H7 (cell line): Measurements from ENCODE around the gene ANO2. TPM values are rescaled to one million over a fixed set of nuclear protein-coding genes. Genes with fewer than 3 reads are reported as not detected.
"Not testable (repeated sequence)": the region's sequence is repeated elsewhere in the genome, so short reads cannot be mapped to it uniquely, and the experiment has no call there.

Source experiments
- DNase-seq: peaks from one replicate; pipeline ENCODE4 v3.0.0; 2012
- H3K27me3 ChIP-seq: 2 replicates; pipeline ENCODE4 v1.6.0; 2011; ENCODE audit warnings: mild to moderate bottlenecking, low read length; ENCODE audit not compliant: control insufficient read depth, insufficient read depth
- H3K36me3 ChIP-seq: replicated peaks from 2 replicates; pipeline ENCODE4 v1.5.1; 2011; ENCODE audit warnings: low read length; ENCODE audit not compliant: control insufficient read depth, insufficient read depth
- H3K4me3 ChIP-seq: 2 replicates; pipeline ENCODE4 v1.5.1; 2011; ENCODE audit warnings: low read depth, mild to moderate bottlenecking, control low read depth, low read length, moderate library complexity; ENCODE audit not compliant: insufficient read depth
- total RNA-seq: library from RNA; depleted of rRNA; stranded (reverse); fragments of >200 nt; shearing (Covaris generic); gene quantifications from 2 replicates; pipeline ENCODE4 v1.2.3, GENCODE V29; 2014

Gene ANO2
- total RNA-seq, 1 experiment from 2014 or later: 0.76 TPM

DNA sequence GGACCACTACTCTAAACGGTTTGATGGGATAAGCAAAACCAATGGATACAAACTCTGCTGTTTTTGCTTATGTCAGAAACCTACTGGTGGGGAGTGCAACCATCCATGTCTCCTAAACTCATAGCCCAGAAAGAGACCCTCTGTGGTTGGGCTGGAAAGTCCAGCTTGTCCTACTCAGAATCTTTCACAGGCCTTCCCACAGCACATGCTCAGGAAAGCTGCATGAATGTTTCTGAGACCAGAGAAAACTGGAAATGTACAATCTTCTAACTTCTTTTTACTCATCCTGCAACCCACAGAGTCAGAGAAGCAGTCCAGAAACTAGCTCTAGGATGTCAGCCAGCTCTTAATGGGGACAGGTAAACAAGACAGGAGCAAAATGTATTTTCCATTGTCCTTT lies 73.3 kb downstream of the ANO2 start:
- no peak for DNase-seq
- no peak overlapping the region for H3K4me3 ChIP-seq
- no peaks in the 10 kb centered on the region for H3K36me3 ChIP-seq
- no peaks in the 10 kb centered on the region for H3K27me3 ChIP-seq

DNA sequence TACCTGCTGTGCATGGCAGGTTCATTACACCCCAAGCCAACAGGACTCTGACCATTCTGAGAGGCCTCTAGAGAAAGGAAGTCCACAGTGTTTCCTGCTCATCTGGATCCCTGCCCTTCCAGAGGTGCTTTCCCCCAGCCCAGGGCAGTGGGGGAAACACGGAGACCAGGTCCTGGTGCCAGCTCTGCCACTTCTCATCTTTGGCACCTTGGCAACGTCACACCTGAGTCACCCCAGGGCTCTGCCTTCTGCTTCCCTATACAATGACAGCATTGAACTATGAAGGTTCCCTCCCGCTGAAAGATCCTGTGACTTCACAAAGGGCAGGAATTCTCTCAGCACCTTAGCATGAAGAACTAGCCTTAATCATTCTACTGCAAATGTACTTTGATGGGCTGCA lies 74.9 kb downstream of the ANO2 start:
- H3K4me3 ChIP-seq: no peak overlapping the region
- DNase-seq: no peak
- no peaks in the 10 kb centered on the region; the same call in 1 of the 2 replicates for H3K27me3 ChIP-seq
- no peaks in the 10 kb centered on the region for H3K36me3 ChIP-seq

DNA sequence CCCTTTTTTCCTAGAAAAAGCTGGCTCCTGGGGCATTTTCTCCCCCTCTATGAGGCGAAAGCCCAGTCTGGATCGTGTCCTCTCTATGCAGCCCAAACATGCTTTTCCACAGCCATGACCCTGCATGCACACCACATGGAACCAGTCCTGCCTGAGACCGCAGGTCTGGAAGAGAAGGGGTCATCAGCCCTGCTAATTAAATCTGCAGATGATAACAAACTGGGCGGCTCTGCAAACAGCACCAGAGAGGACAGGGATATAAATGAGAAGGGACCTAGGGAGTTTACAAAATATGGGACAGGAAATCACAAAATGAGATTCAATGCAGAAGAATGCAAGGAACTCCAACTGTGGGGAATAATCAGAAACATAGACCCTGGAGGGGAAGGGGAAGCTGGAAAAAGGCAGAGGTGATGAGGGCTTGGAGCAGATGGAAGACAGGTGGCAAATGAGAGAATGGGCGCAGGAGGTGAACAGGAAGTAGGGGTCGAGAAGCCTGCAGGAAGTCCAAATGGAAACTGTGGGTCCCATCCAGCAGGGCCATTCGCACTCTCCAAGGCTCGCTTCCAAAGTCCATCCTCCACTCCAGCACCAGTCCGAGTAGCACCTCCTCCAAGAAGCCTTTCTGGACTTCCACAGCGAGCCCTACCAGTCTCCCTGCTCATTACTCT lies 76.3 kb downstream of the ANO2 start:
- no peaks in the 10 kb centered on the region for H3K36me3 ChIP-seq
- no peaks in the 10 kb centered on the region; the same call in 1 of the 2 replicates for H3K27me3 ChIP-seq
- DNase-seq: no peak
- H3K4me3 ChIP-seq: no peak overlapping the region

DNA sequence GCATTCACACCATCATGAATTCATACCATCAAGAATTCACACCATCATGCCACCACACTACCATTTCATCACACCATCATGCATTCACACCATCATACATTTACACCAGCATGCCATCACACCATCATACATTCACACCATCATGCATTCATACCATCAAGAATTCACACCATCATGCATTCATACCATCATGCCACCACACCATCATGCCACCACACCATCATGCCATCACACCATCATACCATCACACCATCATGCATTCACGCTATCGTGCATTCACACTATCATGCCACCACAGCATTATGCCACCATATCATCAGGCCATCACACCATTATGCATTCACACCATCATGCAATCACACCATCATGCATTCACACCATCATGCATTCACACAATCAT lies 79.7 kb downstream of the ANO2 start:
- no peak for DNase-seq
- no peaks in the 10 kb centered on the region; the same call in 1 of the 2 replicates for H3K27me3 ChIP-seq
- H3K36me3 ChIP-seq: no peaks in the 10 kb centered on the region
- H3K4me3 ChIP-seq: no peak overlapping the region

DNA sequence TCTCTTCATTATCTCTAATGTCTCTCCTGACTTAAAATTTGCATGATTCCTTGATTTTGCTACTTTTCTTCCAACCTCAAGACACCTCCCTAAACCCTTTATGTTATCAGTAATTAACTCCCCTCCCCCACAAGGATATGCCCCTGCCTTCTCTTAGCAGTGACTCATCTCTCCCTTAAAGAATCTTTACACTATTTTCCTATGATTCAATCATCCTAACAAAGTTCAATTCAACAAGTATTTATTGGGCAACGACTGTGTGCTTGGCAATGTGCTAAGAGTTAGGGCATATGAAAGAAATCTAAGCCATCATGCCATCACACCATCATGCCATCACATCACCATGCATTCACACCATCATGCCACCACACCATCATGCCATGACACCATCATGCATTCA lies 80.1 kb downstream of the ANO2 start:
- H3K36me3 ChIP-seq: no peaks in the 10 kb centered on the region
- H3K27me3 ChIP-seq: no peaks in the 10 kb centered on the region; the same call in 1 of the 2 replicates
- H3K4me3 ChIP-seq: no peak overlapping the region
- no peak for DNase-seq

DNA sequence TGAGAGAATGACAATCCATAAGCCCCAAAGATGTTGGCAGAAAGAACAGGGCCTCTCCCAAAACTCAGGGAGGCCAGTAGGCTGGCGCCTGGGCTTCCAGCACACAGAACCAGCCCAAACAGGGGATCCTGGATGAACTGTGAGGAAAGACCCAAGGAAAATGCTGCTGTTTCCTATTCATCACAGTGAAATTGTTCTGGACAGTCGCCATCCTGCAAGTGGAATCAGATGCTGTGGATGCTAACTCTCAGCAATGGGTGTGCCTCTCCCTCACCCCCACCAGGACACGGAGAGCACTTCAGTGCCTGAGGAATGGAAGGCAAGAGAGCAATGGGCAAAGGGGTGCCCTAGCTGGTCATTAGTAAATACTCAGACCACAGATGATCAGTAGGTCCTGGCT lies 80.8 kb downstream of the ANO2 start:
- Histone ChIP-seq H3K4me3 (no peak overlapping the region), H3K36me3 (no peaks in the 10 kb centered on the region), H3K27me3 (no peaks in the 10 kb centered on the region; the same call in 1 of the 2 replicates)
- DNase-seq: no peak

DNA sequence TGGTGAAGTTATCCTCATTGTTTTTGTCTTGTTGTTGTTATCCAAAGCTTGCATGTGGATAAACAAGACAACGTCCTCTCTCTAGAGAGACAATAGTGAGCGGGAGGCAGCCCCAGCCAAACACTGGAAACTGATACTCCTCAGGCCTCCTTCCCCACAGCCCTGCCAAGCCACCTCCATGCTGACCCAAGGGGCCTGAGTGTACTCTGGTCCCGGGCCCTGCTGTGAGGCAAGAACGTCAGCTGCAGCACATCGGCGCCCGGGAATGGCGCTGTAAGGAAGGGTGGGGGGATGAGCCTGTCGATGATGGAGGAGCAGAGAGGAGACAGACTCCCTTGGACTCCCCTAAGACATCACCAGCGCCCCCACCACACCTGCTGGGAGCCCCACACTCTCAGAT lies 83.6 kb downstream of the ANO2 start:
- no peak for DNase-seq
- Histone ChIP-seq H3K36me3 (no peaks in the 10 kb centered on the region), H3K27me3 (peaks cover under 1% of the 10 kb centered on the region), H3K4me3 (no peak overlapping the region)

DNA sequence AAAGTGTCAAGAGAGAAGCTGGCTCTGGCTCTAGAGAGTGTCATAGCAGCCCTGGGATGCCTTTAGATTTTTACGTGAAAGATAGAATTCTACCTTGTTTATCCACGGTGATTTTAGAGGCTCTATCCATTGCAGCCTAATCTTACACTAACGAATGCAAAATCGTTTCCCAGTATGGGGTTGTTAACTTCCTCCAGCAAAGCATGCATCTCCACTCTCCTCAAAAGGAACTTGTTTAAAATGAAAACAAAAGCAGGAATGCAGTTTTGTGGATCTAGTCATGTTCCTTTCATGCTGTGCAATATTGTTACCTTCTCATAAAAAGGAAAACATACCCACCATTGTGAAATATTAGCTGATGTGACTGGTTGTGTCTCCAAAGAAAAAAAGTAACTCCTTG lies 88.4 kb downstream of the ANO2 start:
- H3K36me3 ChIP-seq: no peaks in the 10 kb centered on the region
- peaks cover 5% of the 10 kb centered on the region for H3K27me3 ChIP-seq
- peak; percentile 48 for DNase-seq
- H3K4me3 ChIP-seq: no peak overlapping the region

DNA sequence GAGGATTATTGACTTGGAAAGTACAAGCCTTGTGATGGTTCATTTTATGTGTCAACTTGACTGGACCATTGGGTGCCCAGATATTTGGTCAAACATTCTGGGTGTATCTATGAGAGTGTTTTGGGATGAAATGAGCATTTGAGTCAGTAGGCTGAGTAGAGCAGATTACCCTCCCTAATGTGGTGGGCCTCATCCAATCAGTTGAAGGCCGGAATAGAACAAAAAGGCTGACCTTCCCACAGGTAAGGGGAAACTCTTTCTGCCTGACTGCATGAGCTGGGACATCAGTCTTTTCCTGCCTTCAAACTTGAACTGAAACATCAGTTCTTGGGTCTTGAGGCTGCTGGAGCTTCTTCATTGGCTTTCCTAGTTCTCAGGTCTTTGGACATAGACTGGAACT lies 98.1 kb downstream of the ANO2 start:
- DNase-seq: no peak

DNA sequence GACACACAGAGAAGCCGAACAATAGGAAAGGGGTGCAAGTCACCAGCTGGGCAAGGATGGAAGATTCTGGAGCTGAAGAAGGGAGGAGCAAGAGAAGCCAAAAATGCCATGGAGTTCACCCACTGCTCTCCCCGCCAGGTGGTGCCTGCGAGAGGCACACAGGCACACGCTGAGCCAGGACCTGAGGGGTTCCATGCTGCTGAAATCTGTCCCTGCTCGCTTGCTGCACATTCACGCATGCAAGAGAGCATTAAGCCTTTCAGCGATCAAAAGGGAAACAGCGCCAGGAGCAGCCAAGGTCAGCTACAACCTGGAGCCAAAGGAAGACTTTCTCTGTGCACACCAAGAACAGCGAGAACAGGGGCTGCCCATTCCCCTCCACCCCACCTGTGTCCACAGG lies 104.1 kb downstream of the ANO2 start:
- Histone ChIP-seq H3K4me3 (no peak overlapping the region), H3K36me3 (no peaks in the 10 kb centered on the region), H3K27me3 (no peaks in the 10 kb centered on the region)
- peak; percentile 46 for DNase-seq

More for the DNA sequence above, 98.1 kb downstream of the ANO2 start:
- no peaks in the 10 kb centered on the region for H3K36me3 ChIP-seq
- H3K27me3 ChIP-seq: no peaks in the 10 kb centered on the region
- H3K4me3 ChIP-seq: no peak overlapping the region

DNA sequence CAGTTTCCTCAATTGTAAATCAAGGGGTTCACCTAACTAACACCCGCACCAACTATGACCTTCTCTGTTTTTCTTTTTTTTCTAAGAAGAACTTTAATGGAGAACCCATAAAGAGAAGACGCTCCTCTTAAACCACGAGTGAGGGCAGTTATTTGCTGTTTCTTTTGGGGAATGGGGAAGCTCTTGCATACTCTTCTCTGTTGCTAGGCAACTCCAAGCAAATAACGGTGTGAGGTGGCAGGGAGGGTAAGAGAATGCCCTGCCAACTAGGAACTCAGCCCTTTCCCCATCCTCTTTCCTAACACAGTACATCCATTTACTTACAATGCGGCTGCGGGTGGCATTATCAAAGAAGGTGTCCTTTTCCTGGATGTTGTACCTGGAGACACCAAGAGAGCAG lies 114.9 kb downstream of the ANO2 start:
- H3K4me3 ChIP-seq: no peak overlapping the region
- DNase-seq: peak; percentile 65
- H3K36me3 ChIP-seq: no peaks in the 10 kb centered on the region
- no peaks in the 10 kb centered on the region for H3K27me3 ChIP-seq

DNA sequence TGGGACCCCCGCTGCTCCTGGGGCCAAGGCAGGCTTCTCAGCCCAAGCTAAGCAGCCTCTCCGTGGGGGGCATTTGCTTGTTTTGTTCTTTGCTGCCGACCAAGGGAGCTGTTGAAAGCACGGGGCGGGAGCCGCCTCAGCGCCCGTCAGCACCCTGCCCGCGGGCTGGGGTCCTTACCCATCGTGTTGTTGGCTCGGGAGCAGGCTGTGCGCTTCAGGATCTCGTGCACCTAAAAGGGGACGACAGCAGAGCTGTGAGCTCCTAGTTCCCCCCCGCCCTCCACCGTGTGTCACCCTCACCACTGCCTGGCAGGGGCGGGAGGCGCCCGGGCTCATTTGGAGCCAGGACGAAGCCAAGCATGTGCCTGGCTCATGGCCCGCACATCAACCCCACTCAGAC lies 117.5 kb downstream of the ANO2 start:
- Histone ChIP-seq H3K27me3 (no peaks in the 10 kb centered on the region), H3K4me3 (no peak overlapping the region), H3K36me3 (no peaks in the 10 kb centered on the region)
- DNase-seq: peak; percentile 73

DNA sequence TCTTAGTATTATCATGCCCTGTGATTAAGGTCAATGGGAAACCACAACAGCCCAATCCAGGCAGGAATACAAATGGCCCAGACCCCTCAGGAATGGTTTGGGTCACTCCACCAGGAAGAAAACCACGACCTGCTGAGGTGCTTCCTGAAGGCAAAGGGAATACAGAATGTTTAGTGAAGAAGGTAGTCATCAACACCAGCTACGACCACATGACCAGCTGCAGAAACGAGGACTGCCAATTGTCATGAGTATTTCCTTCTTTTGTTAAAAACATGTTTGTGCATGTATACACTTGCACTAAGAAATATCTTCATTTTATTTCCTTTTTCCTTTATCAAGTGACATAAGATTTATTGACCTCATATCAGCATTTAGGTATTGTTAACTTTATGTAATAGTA lies 119.3 kb downstream of the ANO2 start:
- not testable (repeated sequence) for H3K36me3 ChIP-seq, H3K4me3 ChIP-seq, DNase-seq, H3K27me3 ChIP-seq

DNA sequence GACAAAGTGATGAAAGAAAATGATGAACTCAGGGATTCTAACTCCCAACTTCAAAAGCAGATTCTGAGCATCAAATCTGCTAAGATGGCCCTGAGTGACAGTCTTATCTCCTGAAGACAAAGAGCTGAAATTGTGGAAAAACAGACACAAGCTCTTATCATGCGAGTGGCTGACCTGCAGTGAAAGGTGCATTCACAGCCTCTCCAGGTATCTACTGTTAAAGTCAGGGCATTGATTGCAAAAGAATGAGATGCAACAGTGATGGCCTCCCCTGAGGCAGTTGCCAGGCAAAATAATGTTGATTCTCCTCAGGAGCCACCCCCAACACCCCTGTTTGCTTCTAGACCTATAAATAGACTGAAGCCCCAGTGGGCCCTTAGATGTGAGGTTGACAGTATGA lies 126.2 kb downstream of the ANO2 start:
- H3K27me3 ChIP-seq, H3K4me3 ChIP-seq, DNase-seq, H3K36me3 ChIP-seq: not testable (repeated sequence)

DNA sequence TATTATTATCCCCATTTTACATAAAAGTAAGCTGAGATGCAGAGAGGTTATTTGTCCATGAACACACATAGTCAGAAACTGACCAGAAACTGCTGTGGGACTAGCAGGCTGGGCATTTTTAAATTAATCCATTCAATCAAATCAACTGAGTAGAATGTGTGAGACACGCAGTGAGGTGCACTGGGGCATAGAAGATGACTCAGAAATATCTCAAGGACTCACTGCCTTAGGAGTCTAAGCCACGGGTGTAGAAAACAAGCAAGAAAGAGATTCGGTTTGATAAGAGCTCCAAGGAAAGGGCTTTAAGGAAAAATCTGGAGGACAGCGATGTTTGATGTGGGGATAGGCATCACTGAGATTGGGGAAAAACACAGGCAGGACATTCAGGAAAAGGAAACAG lies 127.8 kb downstream of the ANO2 start:
- no peak for DNase-seq
- Histone ChIP-seq H3K4me3 (no peak overlapping the region), H3K36me3 (no peaks in the 10 kb centered on the region), H3K27me3 (no peaks in the 10 kb centered on the region; the same call in 1 of the 2 replicates)

DNA sequence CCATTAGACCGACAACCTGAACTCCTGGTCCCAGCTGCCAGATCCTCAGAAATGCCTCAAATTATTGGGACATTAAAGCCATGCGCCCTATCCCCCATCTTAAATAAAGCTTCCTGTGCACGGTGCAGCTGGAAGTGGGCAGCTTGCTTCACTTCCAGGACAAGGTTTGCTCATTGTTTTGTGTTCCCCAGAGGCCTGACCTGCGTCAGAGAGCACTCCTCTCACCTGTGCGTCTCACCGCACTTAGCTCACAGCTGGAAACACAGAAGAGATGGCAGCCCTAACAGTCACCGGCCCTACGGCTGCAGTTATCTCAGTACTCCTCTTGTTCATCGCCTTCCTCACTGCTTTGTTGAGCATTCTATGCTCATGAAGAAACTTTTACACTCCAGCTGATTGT lies 135.5 kb downstream of the ANO2 start:
- Histone ChIP-seq H3K4me3 (no peak overlapping the region), H3K27me3 (no peaks in the 10 kb centered on the region; the same call in 1 of the 2 replicates), H3K36me3 (no peaks in the 10 kb centered on the region)
- DNase-seq: no peak
